ENCODE measurements around the gene XAB2.

DNA sequence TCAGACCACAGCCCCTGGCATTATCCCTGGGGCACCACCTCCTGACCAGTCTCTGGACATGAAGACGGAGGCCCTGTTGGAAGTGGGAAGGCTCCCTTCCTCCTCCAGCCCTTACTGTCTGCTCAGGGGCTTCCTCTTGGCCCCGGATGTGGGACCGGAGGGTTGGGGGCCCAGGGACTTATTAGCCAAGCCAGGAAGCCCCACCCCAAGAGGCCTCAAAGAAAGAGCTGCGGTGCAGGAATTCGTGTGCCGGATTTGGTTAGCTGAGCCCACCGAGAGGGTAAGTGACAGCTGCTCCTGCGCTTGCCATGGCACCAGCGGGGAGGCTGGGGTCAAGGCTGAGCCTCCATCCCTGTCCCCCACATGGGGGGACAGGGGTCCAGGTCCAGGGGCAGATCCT lies 39.5 kb upstream of the XAB2 start, which contains the start of gene RETN:
- TF ChIP-seq, protein P1, sequence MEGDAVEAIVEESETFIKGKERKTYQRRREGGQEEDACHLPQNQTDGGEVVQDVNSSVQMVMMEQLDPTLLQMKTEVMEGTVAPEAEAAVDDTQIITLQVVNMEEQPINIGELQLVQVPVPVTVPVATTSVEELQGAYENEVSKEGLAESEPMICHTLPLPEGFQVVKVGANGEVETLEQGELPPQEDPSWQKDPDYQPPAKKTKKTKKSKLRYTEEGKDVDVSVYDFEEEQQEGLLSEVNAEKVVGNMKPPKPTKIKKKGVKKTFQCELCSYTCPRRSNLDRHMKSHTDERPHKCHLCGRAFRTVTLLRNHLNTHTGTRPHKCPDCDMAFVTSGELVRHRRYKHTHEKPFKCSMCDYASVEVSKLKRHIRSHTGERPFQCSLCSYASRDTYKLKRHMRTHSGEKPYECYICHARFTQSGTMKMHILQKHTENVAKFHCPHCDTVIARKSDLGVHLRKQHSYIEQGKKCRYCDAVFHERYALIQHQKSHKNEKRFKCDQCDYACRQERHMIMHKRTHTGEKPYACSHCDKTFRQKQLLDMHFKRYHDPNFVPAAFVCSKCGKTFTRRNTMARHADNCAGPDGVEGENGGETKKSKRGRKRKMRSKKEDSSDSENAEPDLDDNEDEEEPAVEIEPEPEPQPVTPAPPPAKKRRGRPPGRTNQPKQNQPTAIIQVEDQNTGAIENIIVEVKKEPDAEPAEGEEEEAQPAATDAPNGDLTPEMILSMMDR (IDR thresholded peaks at IDR 0.05): no peak
- no peak for TF ChIP-seq POLR2A (IDR thresholded peaks at IDR 0.05)

Data from adrenal gland (tissue), 5 donors.